ENCODE measurements around the gene SKIDA1. TPM values are rescaled to one million over a fixed set of nuclear protein-coding genes. Genes with fewer than 3 reads are reported as not detected.

SKIDA1 gene
- total RNA-seq, 1 donor from 2014 or later, result 0.58 TPM

DNA sequence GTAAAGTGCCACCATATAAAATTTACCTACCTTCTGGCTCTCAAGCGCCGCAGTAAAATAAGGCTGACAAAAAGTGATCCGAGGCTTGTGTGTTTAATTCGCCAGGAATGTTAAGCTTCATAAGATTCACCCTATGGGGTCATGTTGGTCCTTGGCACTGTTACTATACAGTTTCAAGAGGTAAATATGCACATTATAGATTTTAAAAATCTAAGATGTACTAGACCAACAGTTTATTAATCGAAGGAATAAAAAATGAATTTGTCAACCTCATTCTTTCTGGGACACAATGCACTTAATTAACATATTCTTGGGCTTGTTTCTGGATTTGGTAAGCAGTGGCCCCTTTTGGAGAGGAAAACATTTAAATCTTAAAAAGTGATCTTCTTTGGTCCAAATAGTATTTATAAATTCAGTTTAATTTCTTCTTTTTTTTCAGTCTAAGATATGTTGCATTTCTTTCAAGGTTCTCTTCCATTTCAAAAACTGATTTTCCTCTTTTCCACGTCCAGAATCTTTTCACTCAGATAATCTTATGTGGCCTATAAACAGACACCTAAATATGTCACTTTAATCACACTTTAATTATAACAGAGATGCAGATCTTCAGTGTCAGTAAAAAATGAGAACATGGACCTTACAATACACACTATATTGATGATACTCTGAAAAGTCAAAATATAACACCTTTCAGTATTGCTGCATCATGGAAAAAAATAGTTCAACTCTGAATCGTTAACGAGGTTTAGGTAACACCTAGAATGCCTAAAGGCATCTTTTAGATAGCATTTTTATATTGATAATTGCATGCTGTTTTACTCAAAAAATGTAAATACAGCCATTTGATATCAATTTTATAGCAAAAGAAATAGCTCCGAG is 3.8 kb upstream of the SKIDA1 start:
- no peak for DNase-seq (ENCODE audit: low spot score)

DNA sequence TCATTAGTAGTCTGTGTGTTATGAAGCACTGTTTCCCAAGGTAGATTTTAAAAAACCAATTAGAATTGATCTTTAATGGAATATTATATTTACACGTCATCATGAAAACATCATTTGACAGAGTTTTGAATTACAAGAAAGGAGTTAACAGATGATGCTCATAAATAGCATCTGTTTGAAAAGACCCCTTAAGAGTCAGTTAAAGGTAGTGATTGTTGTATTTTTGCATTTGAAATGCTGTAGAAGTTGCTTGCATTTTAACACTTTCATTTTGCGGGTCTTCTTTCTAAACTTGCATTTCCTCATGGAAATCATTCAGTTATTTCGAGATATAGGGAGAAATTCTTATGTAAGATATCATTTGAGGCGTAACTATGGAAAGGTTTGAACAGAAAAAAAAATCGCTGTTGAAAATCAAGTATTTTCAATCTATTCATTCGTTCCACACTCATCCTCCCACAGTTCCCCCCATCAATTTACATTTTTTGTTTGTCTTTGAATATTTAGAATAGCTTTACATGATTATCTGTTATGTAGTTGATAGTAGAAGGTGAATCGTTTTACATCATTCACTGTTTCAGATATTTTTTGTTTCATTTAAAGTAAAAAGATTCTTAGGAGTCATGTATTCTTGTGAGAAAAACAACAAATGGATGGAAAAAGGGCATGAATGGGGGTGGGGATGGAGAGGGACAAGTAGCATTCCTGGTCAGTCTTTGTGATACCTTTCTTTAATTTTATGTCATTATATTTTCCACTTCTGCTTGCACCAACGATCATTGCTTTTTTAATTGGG is 3.0 kb upstream of the SKIDA1 start:
- no peak for DNase-seq (ENCODE audit: low spot score)

- DNase-seq (ENCODE audit: low spot score), result no peak
Measured at GRCh38 chr10:21527598-21528235, 2.2 kb upstream of the SKIDA1 start.

GRCh38 chr10:21526860-21527597 is 1.5 kb upstream of the SKIDA1 start:
- no peak for DNase-seq (ENCODE audit: low spot score)

GRCh38 chr10:21526188-21526859 is 842 bp upstream of the SKIDA1 start:
- DNase-seq (ENCODE audit: low spot score), result peak; percentile 95

- no peak for DNase-seq (ENCODE audit: low spot score)
Measured at GRCh38 chr10:21524526-21525366, 736 bp downstream of the SKIDA1 start.

GRCh38 chr10:21524131-21524525 is 1.4 kb downstream of the SKIDA1 start:
- no peak for DNase-seq (ENCODE audit: low spot score)

DNA sequence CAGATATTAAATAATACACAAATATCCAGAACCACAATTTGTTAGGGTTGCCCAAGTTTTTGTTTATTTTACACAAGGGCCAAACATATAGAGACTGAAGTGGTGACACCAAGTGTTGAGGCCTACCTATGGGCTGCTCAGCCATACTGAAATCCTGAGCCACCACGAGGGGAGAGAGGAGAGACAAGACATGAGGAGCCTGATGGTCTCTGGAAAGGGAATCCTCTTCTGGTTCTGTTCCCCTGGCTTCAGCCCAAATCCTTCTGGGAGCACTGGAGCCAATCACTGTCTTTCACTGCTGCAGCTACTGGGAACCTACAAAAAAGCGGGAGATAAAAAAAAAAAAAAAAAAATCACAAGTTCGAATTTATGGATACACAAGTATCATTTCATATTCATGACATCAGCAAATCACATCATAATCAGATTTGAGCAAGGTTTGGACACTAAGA is 1.9 kb downstream of the SKIDA1 start:
- no peak for DNase-seq (ENCODE audit: low spot score)

GRCh38 chr10:21522631-21523406 is 2.7 kb downstream of the SKIDA1 start:
- no peak for DNase-seq (ENCODE audit: low spot score)

DNA sequence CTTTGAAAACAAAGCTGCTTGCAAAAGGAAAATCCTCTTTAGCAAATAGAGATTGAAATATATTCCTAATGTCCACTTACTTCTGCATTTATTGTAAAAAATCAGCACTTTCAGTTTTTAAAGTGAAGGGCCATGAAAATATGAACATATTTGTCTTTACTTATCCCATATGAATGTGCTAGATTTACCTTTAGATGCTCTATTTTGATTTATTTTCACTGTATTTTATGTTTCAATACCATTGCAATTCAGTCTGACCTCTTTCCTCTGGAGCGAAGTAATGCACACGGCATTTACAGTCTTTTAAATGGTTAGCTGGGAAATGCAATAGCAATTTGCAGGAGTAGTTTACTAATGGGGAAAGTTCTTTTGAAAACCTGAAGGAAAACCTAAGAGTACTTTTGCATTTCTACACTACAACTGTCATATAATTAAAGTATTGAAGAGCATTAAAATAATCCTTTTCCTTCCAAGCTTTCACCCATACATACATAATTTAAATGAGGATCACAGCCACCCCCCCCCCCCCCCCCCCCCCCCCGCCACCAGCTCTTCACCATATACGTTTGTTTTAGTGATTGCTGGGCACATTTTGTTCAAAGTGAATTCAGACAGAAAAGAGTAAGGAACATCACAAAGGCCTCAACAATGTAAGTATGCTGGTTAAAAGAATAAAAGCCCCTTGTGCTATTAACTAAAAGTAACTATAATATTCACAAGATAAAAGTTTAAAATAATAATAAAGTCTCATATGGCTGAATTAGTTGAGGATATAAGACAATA is 3.5 kb downstream of the SKIDA1 start:
- DNase-seq (ENCODE audit: low spot score), result no peak

GRCh38 chr10:21520949-21521348 is 4.5 kb downstream of the SKIDA1 start:
- no peak for DNase-seq (ENCODE audit: low spot score)

- DNase-seq (ENCODE audit: low spot score), result no peak
Measured at GRCh38 chr10:21520509-21520908, 5.0 kb downstream of the SKIDA1 start.

- no peak for DNase-seq (ENCODE audit: low spot score)
Measured at GRCh38 chr10:21519941-21520436, 5.5 kb downstream of the SKIDA1 start.

DNA sequence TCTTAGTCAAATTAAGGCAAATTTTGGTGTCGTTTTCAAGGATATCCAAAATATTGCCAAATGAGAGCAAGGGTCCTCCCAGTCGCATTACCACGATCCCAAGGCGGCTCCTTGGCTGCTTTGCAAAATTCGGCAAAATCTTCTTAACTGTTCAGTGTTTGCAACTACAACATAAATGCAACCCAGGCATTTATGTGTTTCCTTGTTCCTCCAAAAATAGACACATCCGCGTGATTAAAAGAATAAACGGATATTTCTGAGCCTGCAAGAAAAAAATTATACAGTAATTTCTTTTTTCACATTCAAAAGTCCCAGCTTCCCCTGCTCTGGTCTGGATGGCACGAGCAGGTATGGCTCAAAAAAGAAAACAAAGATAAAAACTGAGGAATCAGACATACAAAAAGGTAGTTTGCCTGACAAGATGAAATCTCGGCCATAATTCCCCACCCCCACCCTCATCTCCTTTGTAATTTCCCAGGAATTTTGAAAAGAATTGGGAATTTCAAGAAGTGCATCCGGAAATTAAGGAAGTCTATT is 6.0 kb downstream of the SKIDA1 start:
- no peak for DNase-seq (ENCODE audit: low spot score)

DNA sequence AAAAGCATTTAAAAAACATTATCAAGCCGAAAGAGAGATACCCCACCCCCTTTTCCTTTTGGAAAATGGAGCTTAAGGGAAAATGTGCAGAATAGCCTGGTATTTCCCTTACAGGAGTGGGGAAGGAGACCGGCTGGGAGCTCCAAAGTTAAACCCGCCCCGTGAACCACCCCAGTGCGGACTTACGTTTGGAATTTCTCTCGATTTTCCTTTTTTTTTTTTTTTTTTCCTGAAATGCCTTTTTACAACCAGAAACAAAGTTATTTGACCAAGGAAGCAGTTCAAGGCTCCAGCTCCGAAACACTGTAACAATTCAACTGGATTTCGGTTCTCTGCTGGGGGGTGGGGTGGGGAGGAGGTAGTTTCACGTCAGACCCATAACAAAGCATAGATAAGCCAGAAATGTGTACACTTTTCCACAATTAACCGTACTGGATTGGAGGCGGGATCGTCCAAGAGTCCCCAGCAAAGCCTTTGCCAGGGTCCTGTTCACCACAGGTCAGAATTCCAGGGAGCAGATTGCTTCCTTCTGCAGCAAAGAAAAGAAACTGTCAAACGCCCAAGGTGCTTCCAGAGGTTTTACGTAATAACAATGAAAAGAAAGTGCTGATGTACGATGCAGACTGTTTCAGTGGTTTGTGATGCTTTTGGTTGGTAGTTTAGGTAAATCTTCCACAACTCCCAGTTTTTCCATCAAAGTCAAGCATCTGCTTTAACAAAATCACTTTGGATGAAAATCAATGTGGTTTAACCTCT is 6.7 kb downstream of the SKIDA1 start:
- DNase-seq (ENCODE audit: low spot score), result no peak

DNA sequence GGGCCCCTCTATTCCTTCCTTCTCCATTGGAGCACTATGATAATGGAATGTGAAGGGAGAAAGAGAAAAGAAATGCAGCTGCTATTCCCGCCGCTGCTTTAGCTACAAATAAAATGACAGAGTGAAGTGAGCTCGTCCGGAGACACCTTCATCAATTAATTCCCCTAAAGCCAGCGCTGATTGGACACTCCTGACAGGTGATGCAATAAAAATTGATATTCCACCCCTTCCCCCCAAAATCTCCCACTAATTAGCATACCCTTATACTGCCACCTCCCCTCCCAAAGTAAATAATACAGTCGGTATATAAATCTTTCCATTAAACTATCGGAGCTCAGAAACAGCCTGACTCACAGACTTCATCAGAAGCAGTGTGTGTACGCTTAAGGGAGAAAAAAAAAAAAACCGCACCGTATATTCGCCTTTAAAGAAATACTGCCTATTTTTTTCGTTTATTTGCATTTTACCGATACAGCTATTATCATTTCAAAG is 7.3 kb downstream of the SKIDA1 start:
- DNase-seq (ENCODE audit: low spot score), result no peak

Measured in mesenteric fat pad (tissue), 1 donor.